Fibroblast of lung (primary cell): ENCODE data around the gene UBE2E2. TPM values are rescaled to one million over a fixed set of nuclear protein-coding genes. Genes with fewer than 3 reads are reported as not detected.
A peak's percentile ranks its signal among the peaks of the same experiment; 100 is the strongest.

Source experiments
- DNase-seq, 2 donors: peaks; one replicate each; pipeline versions ENCODE4 v3.0.0 to v3.0.0-alpha.2; 2010; ENCODE audit warnings: low read depth in 2 of 2
- H2AFZ ChIP-seq: 2 replicates; pipeline ENCODE4 v1.5.1; 2012; ENCODE audit warnings: low read length, control low read depth, inconsistent platforms
- H3K27ac ChIP-seq: 2 replicates; pipeline ENCODE4 v1.5.1; 2011; ENCODE audit warnings: low read length, control low read depth; ENCODE audit not compliant: insufficient read depth
- H3K27me3 ChIP-seq: 2 replicates; pipeline ENCODE4 v1.5.1; 2011; ENCODE audit warnings: mild to moderate bottlenecking, low read length; ENCODE audit not compliant: control insufficient read depth, insufficient read depth
- H3K36me3 ChIP-seq: 2 replicates; pipeline ENCODE4 v1.5.1; 2011; ENCODE audit warnings: low read length; ENCODE audit not compliant: control insufficient read depth, insufficient read depth
- H3K4me1 ChIP-seq: 2 replicates; pipeline ENCODE4 v1.5.1; 2011; ENCODE audit warnings: low read length; ENCODE audit not compliant: control insufficient read depth, insufficient read depth; ENCODE audit errors: extremely low read depth
- H3K4me2 ChIP-seq: 2 replicates; pipeline ENCODE4 v1.5.1; 2011; ENCODE audit warnings: low read length, control low read depth; ENCODE audit not compliant: insufficient read depth; ENCODE audit errors: extremely low read depth
- H3K4me3 ChIP-seq, 4 experiments: fragments of 200-600 bp in 1 of 4; sonication (generic) in 1 of 4; replicated peaks in 1 of 4; 2 replicates each; pipeline ENCODE4 v1.5.1; 2011 to 2016; ENCODE audit warnings: low read length in 4 of 4, low read depth in 3 of 4, mild to moderate bottlenecking in 3 of 4, control low read depth in 2 of 4, inconsistent platforms in 1 of 4, mixed read lengths in 1 of 4; ENCODE audit not compliant: insufficient read depth in 1 of 4; ENCODE audit errors: control extremely low read depth in 1 of 4
- H3K79me2 ChIP-seq: 2 replicates; pipeline ENCODE4 v1.5.1; 2012; ENCODE audit warnings: mild to moderate bottlenecking, low read length, inconsistent platforms; ENCODE audit not compliant: control insufficient read depth, insufficient read depth
- H3K9ac ChIP-seq: 2 replicates; pipeline ENCODE4 v1.5.1; 2011; ENCODE audit warnings: mild to moderate bottlenecking, low read length, control low read depth; ENCODE audit not compliant: insufficient read depth
- H3K9me3 ChIP-seq: 2 replicates; pipeline ENCODE4 v1.5.1; 2012; ENCODE audit warnings: low read depth, low read length; ENCODE audit not compliant: control insufficient read depth, insufficient read depth
- H4K20me1 ChIP-seq: 2 replicates; pipeline ENCODE4 v1.5.1; 2011; ENCODE audit warnings: low read length; ENCODE audit not compliant: control insufficient read depth, insufficient read depth; ENCODE audit errors: extremely low read depth
- EZH2 ChIP-seq: IDR thresholded peaks from 2 replicates; pipeline ENCODE4 v1.5.1; 2012; ENCODE audit warnings: low read length, control low read depth, mild to moderate bottlenecking; ENCODE audit errors: missing control alignments
- polyA plus RNA-seq, 2 donors: library from polyadenylated mRNA; depleted of rRNA in 1 of 2; stranded (reverse) in 1 of 2; unstranded in 1 of 2; fragments of >200 nt; gene quantifications; 2 replicates each; pipeline ENCODE4 v1.2.1, GENCODE V29; 2011 to 2012; ENCODE audit warnings: missing spikeins in 1 of 2
- total RNA-seq: library from RNA; depleted of rRNA; stranded (reverse); fragments of >200 nt; gene quantifications from 2 replicates; pipeline ENCODE4 v1.2.1, GENCODE V29; 2014
- TF ChIP-seq, protein P1 (sequence below), 2 donors: IDR thresholded peaks in 1 of 2; conservative IDR thresholded peaks in 1 of 2; 1 replicate in 1 of 2; 2 replicates in 1 of 2; pipeline ENCODE4 v1.5.1; 2011 to 2012; ENCODE audit warnings: low read length in 2 of 2, control low read depth in 1 of 2, inconsistent platforms in 1 of 2, low read depth in 1 of 2, mild to moderate bottlenecking in 1 of 2

Gene UBE2E2
- total and polyA plus RNA-seq, 2 donors (not counting 1 experiment from before 2014, with no cell fraction given) = 79.8 to 127 TPM

DNA sequence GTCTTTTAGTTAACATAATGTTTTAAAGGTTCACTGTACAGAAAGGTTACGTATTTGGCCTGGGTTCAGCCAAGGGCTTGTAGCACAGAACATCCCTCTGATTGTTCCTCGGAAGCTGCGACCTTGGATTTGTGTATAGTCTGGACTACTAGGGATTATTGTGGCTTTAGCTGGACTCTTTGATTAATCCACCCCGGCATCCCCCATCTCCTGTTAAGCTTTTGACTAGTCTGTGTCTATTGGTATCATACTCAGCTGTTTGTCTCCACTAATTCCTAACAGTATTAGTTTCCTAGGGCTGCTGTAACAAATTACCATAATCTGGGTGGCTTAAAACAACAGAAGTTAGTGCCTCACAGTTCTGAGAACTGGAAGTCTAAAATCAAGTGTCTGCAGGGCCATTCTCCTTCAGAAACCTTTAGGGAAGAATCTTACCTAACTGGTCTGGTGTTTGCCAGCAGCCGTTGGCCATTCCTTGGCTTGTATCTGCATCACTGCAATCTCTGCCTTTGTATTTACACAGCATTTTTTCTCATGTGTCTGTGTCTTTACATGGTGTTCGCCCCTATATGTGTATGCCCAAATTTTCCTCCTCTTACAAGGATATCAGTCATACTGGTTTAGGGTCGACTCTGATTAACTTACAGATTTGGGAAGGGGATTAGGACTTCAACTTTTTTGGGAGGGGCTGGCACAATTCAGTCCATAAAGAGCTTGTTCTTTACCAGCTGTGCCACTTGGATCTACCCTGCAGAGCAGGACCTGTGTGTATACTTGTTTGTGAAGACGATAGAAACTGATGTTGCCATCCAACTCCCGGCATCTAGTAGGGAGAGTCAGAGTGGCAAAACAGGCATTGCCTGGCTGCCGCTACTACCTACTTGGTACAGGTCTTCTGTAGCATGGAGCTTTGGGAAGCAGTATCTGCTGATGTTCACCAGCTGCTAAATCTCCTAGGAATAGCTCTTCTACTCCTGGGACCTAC is 117.8 kb downstream of the UBE2E2 start:
- Histone ChIP-seq H3K9me3 (no peaks in the 10 kb centered on the region), H3K4me2 (no peak overlapping the region), H3K27me3 (no peaks in the 10 kb centered on the region), H3K4me3 (no peak overlapping the region), H3K27ac (no peak overlapping the region), H2AFZ (no peak overlapping the region), H3K36me3 (no peaks in the 10 kb centered on the region), H3K79me2 (peaks cover 5% of the 10 kb centered on the region), H4K20me1 (no peaks in the 10 kb centered on the region), H3K4me1 (no peaks in the 10 kb centered on the region), H3K9ac (no peak overlapping the region)
- no peak for DNase-seq
- TF ChIP-seq EZH2 = no peak
- TF ChIP-seq, protein P1, sequence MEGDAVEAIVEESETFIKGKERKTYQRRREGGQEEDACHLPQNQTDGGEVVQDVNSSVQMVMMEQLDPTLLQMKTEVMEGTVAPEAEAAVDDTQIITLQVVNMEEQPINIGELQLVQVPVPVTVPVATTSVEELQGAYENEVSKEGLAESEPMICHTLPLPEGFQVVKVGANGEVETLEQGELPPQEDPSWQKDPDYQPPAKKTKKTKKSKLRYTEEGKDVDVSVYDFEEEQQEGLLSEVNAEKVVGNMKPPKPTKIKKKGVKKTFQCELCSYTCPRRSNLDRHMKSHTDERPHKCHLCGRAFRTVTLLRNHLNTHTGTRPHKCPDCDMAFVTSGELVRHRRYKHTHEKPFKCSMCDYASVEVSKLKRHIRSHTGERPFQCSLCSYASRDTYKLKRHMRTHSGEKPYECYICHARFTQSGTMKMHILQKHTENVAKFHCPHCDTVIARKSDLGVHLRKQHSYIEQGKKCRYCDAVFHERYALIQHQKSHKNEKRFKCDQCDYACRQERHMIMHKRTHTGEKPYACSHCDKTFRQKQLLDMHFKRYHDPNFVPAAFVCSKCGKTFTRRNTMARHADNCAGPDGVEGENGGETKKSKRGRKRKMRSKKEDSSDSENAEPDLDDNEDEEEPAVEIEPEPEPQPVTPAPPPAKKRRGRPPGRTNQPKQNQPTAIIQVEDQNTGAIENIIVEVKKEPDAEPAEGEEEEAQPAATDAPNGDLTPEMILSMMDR (conservative IDR thresholded peaks at IDR 0.05 in 1 of 2, IDR thresholded peaks at IDR 0.05 in 1 of 2; ENCODE audit: low read depth in 1 of 2, low read length in 2 of 2) = no peak

DNA sequence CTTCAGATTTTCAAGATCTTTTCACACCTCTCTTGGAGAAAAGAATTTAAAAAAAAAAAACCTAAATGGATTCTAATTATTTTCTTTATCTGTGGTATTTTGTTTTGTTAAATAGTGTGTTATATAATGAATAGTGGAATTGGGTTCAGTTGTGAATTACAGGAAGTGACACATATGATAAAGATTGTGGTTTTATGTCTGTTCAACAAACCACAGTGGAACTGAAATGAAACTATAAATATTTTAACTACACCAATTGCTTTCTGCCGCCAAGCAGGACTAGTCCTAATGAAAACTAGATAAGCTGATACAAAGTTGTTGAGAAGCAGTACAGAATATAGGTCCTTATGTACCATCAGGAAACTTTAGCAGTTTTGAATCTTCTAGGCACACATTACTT is 121.6 kb downstream of the UBE2E2 start:
- no peaks in the 10 kb centered on the region for H3K36me3 ChIP-seq
- no peaks in the 10 kb centered on the region for H3K9me3 ChIP-seq
- H3K79me2 ChIP-seq = no peaks in the 10 kb centered on the region
- no peak overlapping the region for H3K27ac ChIP-seq
- no peak overlapping the region for H3K9ac ChIP-seq
- DNase-seq = peak; percentile 54 to 80
- H4K20me1 ChIP-seq = no peaks in the 10 kb centered on the region
- H2AFZ ChIP-seq = no peak overlapping the region
- no peaks in the 10 kb centered on the region for H3K4me1 ChIP-seq
- no peak for TF ChIP-seq EZH2
- TF ChIP-seq, protein P1 (conservative IDR thresholded peaks at IDR 0.05 in 1 of 2, IDR thresholded peaks at IDR 0.05 in 1 of 2; ENCODE audit: low read depth in 1 of 2, low read length in 2 of 2) = no peak
- no peak overlapping the region for H3K4me3 ChIP-seq
- no peaks in the 10 kb centered on the region for H3K27me3 ChIP-seq
- peak overlapping the region; percentile 41 for H3K4me2 ChIP-seq

DNA sequence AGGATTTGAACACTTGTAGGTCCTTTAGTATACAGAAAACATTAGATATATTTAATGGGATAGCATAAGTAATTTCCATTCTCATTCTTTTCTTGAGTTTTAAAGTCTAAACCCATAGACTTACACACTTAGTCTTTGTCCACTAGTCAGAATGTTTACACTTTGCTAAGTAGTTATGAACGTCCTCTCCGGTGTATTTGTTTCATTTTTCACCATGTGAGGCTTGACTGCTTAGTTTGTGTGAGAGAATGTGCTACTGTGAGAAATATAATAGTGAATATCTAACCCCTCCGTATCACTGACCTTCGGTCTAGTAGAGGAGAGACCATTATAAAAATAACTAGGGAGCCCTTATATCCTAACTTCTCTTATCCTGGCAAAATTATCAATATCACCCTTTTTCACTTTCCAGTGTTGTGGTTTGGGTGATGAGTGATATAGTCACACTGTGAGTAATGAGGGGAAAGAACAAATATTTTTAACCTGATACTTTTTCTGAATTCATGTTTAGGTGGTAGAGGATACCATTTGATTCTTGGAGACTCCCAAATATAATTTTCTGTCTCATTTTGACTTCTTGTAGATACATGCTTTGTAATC is 122.4 kb downstream of the UBE2E2 start:
- no peak overlapping the region for H3K27ac ChIP-seq
- H3K36me3 ChIP-seq = no peaks in the 10 kb centered on the region
- H3K79me2 ChIP-seq = no peaks in the 10 kb centered on the region
- H2AFZ ChIP-seq = no peak overlapping the region
- peak in 1 of 2 donors; percentile 25 for DNase-seq
- no peak for TF ChIP-seq EZH2
- TF ChIP-seq, protein P1 (conservative IDR thresholded peaks at IDR 0.05 in 1 of 2, IDR thresholded peaks at IDR 0.05 in 1 of 2; ENCODE audit: low read depth in 1 of 2, low read length in 2 of 2) = no peak
- H4K20me1 ChIP-seq = no peaks in the 10 kb centered on the region
- no peaks in the 10 kb centered on the region for H3K9me3 ChIP-seq
- H3K27me3 ChIP-seq = no peaks in the 10 kb centered on the region
- no peak overlapping the region for H3K9ac ChIP-seq
- no peak overlapping the region for H3K4me2 ChIP-seq
- no peaks in the 10 kb centered on the region for H3K4me1 ChIP-seq
- H3K4me3 ChIP-seq = no peak overlapping the region
